A673 (cell line): ENCODE results near the gene HIPK3.

ENCODE experiments used
- CTCF ChIP-seq: fragments of 300-800, 200-600 bp; sonication (generic); conservative IDR thresholded peaks from 2 replicates; pipeline ENCODE4 v1.5.1; 2017; ENCODE audit warnings: low read depth, mild to moderate bottlenecking, antibody characterized with exemption, low read length, moderate library complexity, mixed read lengths
- EZH2 ChIP-seq: fragments of 200-600 bp; sonication (generic); IDR thresholded peaks from 2 replicates; pipeline ENCODE4 v1.6.1; 2017; ENCODE audit warnings: borderline replicate concordance, low read depth, mild to moderate bottlenecking, mixed read lengths, antibody characterized with exemption, low read length; ENCODE audit not compliant: poor library complexity, severe bottlenecking

DNA sequence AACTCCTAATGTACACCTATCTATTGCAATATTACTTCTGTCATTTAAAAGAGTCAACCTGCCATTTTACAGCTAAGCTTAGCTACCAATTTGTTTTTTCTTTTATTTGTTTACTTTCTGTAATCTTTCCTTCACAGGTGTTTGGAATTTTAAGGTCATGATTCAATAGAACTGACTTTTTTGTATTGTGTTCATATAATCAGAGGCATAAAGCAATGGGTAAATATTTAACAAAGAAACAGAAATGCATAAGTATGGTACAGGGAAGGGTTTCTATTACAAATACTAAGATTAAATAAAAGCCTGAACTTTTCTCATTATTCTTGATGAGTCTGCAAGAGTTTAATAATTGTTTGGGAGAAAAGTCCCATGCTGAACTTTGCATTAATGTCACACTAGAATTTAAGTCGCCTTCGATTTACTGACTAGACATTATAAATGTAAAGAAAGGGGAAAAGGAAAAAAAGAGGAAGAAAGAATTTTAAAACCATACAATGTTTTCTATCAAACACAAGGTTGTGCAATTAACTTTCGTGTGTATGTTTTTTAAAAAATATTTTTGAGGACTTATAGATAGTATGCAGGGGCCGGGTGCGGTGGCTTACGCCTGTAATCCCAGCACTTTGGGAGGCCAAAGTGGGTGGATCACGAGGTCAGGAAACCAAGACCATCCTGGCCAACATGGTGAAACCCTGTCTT lies 35.0 kb upstream of the HIPK3 start:
- TF ChIP-seq CTCF = no peak
- TF ChIP-seq EZH2 = no peak
